ENCODE data around the gene RNF126.
"Not testable (repeated sequence)": the region's sequence is repeated elsewhere in the genome, so short reads cannot be mapped to it uniquely, and the experiment has no call there.

Gene RNF126

GRCh38 chr19:609004-609346 is 54.0 kb downstream of the RNF126 start:
- DNase-seq, result no peak

- DNase-seq, result no peak
Observed at GRCh38 chr19:608155-609003, 54.6 kb downstream of the RNF126 start.

GRCh38 chr19:607301-608154 is 55.5 kb downstream of the RNF126 start:
- no peak for DNase-seq

- DNase-seq, result not testable (repeated sequence)
Observed at GRCh38 chr19:605061-605971, 57.7 kb downstream of the RNF126 start.

GRCh38 chr19:604355-604754 is 58.7 kb downstream of the RNF126 start:
- no peak for DNase-seq

- DNase-seq, result not testable (repeated sequence)
Observed at GRCh38 chr19:603779-604178, 59.2 kb downstream of the RNF126 start.

- DNase-seq, result not testable (repeated sequence)
Observed at GRCh38 chr19:603302-603639, 59.7 kb downstream of the RNF126 start.

GRCh38 chr19:602391-603301 is 60.4 kb downstream of the RNF126 start:
- no peak for DNase-seq

- DNase-seq, result no peak
Observed at GRCh38 chr19:601790-602189, 61.2 kb downstream of the RNF126 start.

- DNase-seq, result no peak
Observed at GRCh38 chr19:601310-601709, 61.7 kb downstream of the RNF126 start.
